H9 (cell line): Measurements from ENCODE around the gene EXO1. TPM values are rescaled to one million over a fixed set of nuclear protein-coding genes. Genes with fewer than 3 reads are reported as not detected.
"Not testable (repeated sequence)": the region's sequence is repeated elsewhere in the genome, so short reads cannot be mapped to it uniquely, and the experiment has no call there.

Source experiments
- DNase-seq: peaks from one replicate; pipeline ENCODE4 v3.0.0-alpha.2; 2017
- H2AFZ ChIP-seq: one replicate; pipeline ENCODE4 v1.6.1; 2013; ENCODE audit warnings: mild to moderate bottlenecking, low read length, control low read depth, moderate library complexity
- H2AK5ac ChIP-seq: 2 replicates; pipeline ENCODE4 v1.6.1; 2013; ENCODE audit warnings: low read length, control low read depth, mixed read lengths; ENCODE audit not compliant: insufficient read length
- H2BK120ac ChIP-seq: one replicate; pipeline ENCODE4 v1.6.1; 2013; ENCODE audit warnings: low read depth, mild to moderate bottlenecking, low read length, control low read depth, inconsistent platforms; ENCODE audit not compliant: poor library complexity, severe bottlenecking
- H2BK12ac ChIP-seq: 2 replicates; pipeline ENCODE4 v1.6.1; 2013; ENCODE audit warnings: low read length, control low read depth, mixed read lengths, low read depth; ENCODE audit not compliant: insufficient read length
- H2BK15ac ChIP-seq: 2 replicates; pipeline ENCODE4 v1.6.1; 2013; ENCODE audit warnings: low read depth, low read length, control low read depth
- H2BK20ac ChIP-seq: one replicate; pipeline ENCODE4 v1.6.1; 2013; ENCODE audit warnings: low read depth, mild to moderate bottlenecking, low read length, control low read depth, inconsistent platforms; ENCODE audit not compliant: poor library complexity, severe bottlenecking
- H2BK5ac ChIP-seq: 2 replicates; pipeline ENCODE4 v1.6.1; 2013; ENCODE audit warnings: low read length, control low read depth, mixed read lengths; ENCODE audit not compliant: insufficient read length
- H3K14ac ChIP-seq: 2 replicates; pipeline ENCODE4 v1.6.1; 2013; ENCODE audit warnings: low read length, control low read depth; ENCODE audit not compliant: insufficient read depth
- H3K18ac ChIP-seq: 2 replicates; pipeline ENCODE4 v1.6.1; 2013; ENCODE audit warnings: low read depth, mild to moderate bottlenecking, mixed read lengths, low read length, control low read depth; ENCODE audit not compliant: insufficient read length
- H3K23ac ChIP-seq: 2 replicates; pipeline ENCODE4 v1.6.1; 2013; ENCODE audit warnings: low read length, control low read depth, mixed read lengths, low read depth; ENCODE audit not compliant: insufficient read length
- H3K23me2 ChIP-seq: 2 replicates; pipeline ENCODE4 v1.6.1; 2013; ENCODE audit warnings: low read depth, mild to moderate bottlenecking, mixed read lengths, low read length, control low read depth; ENCODE audit not compliant: insufficient read length, poor library complexity, severe bottlenecking
- H3K27ac ChIP-seq: 2 replicates; pipeline ENCODE4 v1.5.1; 2013; ENCODE audit warnings: low read length, control low read depth, mixed read lengths, low read depth; ENCODE audit not compliant: insufficient read length
- H3K27me3 ChIP-seq: 2 replicates; pipeline ENCODE4 v1.6.1; 2013; ENCODE audit warnings: low read length, control low read depth, inconsistent platforms; ENCODE audit not compliant: insufficient read depth
- H3K4ac ChIP-seq: 2 replicates; pipeline ENCODE4 v1.6.1; 2013; ENCODE audit warnings: low read depth, mild to moderate bottlenecking, control low read depth, inconsistent platforms, low read length, moderate library complexity
- H3K4me1 ChIP-seq: 2 replicates; pipeline ENCODE4 v1.6.1; 2013; ENCODE audit warnings: low read length, control low read depth, inconsistent platforms; ENCODE audit not compliant: insufficient read depth
- H3K4me2 ChIP-seq: 2 replicates; pipeline ENCODE4 v1.6.1; 2013; ENCODE audit warnings: low read length, control low read depth, mixed read lengths; ENCODE audit not compliant: insufficient read length, insufficient read depth
- H3K56ac ChIP-seq: 2 replicates; pipeline ENCODE4 v1.6.1; 2013; ENCODE audit warnings: low read depth, mild to moderate bottlenecking, mixed read lengths, low read length, control low read depth; ENCODE audit not compliant: insufficient read length
- H3K79me1 ChIP-seq: 2 replicates; pipeline ENCODE4 v1.6.1; 2013; ENCODE audit warnings: low read depth, mild to moderate bottlenecking, moderate library complexity, low read length, control low read depth, inconsistent platforms; ENCODE audit not compliant: insufficient read depth, poor library complexity, severe bottlenecking
- H3K79me2 ChIP-seq: 2 replicates; pipeline ENCODE4 v1.6.1; 2013; ENCODE audit warnings: low read length, control low read depth, inconsistent platforms; ENCODE audit not compliant: insufficient read depth
- H3K9ac ChIP-seq: 2 replicates; pipeline ENCODE4 v1.6.1; 2013; ENCODE audit warnings: low read length, control low read depth, mixed read lengths; ENCODE audit not compliant: insufficient read length; ENCODE audit errors: extremely low read depth
- H3K9me3 ChIP-seq: one replicate; pipeline ENCODE4 v1.6.1; 2013; ENCODE audit warnings: low read depth, low read length, inconsistent platforms; ENCODE audit not compliant: control insufficient read depth
- H3T11ph ChIP-seq: one replicate; pipeline ENCODE4 v1.6.1; 2013; ENCODE audit warnings: mild to moderate bottlenecking, low read length, control low read depth, inconsistent platforms
- H4K20me1 ChIP-seq: one replicate; pipeline ENCODE4 v1.6.1; 2013; ENCODE audit not compliant: control insufficient read depth, insufficient read length, insufficient read depth
- H4K5ac ChIP-seq: 2 replicates; pipeline ENCODE4 v1.6.1; 2013; ENCODE audit warnings: low read depth, mild to moderate bottlenecking, mixed read lengths, low read length, control low read depth; ENCODE audit not compliant: insufficient read length
- H4K8ac ChIP-seq: replicated peaks from 2 replicates; pipeline ENCODE4 v1.6.1; 2013; ENCODE audit warnings: low read length, control low read depth, mixed read lengths, low read depth; ENCODE audit not compliant: insufficient read length
- H4K91ac ChIP-seq: 2 replicates; pipeline ENCODE4 v1.6.1; 2013; ENCODE audit warnings: low read depth, mild to moderate bottlenecking, moderate library complexity, mixed read lengths, low read length, control low read depth; ENCODE audit not compliant: insufficient read length
- H3K27ac Mint-ChIP-seq, 3 experiments: 2 replicates in 2 of 3; 3 replicates in 1 of 3; pipeline ENCODE4 v1.8.0; 2020 to 2021; ENCODE audit warnings: mixed read lengths in 3 of 3, mild to moderate bottlenecking in 1 of 3, moderate library complexity in 1 of 3
- H3K27me3 Mint-ChIP-seq: 2 replicates; pipeline ENCODE4 v1.8.0; 2021; ENCODE audit warnings: low read depth, mild to moderate bottlenecking, moderate library complexity, mixed read lengths
- H3K36me3 Mint-ChIP-seq, 3 experiments: 2 replicates in 2 of 3; 3 replicates in 1 of 3; pipeline ENCODE4 v1.8.0; 2020 to 2021; ENCODE audit warnings: low read depth in 3 of 3, mixed read lengths in 3 of 3; ENCODE audit not compliant: insufficient read depth in 1 of 3
- H3K4me1 Mint-ChIP-seq, 2 experiments: 2 replicates each; pipeline ENCODE4 v1.8.0; 2020; ENCODE audit warnings: mixed read lengths in 2 of 2
- H3K4me3 Mint-ChIP-seq, 2 experiments: 2 replicates in 1 of 2; 3 replicates in 1 of 2; pipeline ENCODE4 v1.8.0; 2020 to 2021; ENCODE audit warnings: mild to moderate bottlenecking in 2 of 2, mixed read lengths in 2 of 2, moderate library complexity in 1 of 2
- H3K9me3 Mint-ChIP-seq, 2 experiments: 2 replicates in 1 of 2; 3 replicates in 1 of 2; pipeline ENCODE4 v1.8.0; 2020; ENCODE audit warnings: mild to moderate bottlenecking in 2 of 2, mixed read lengths in 2 of 2, moderate library complexity in 1 of 2
- WGBS: extraction: QIAGEN DNeasy Blood & Tissue Kit; methylation state at CpG from one replicate; pipeline ENCODE4 v1.1.7; 2013; ENCODE audit warnings: missing lambda C conversion rate, low lambda C conversion rate, mixed read lengths; ENCODE audit not compliant: insufficient read length; ENCODE audit errors: extremely low coverage; 5-methylcytosine and 5-hydroxymethylcytosine counted together
- total RNA-seq: library from RNA; stranded (reverse); gene quantifications from 2 replicates; pipeline ENCODE4 v1.2.1, GENCODE V29; 2021
- TF ChIP-seq, protein P1 (sequence below): fragments of 200-600 bp; sonication (generic); conservative IDR thresholded peaks from 3 replicates; pipeline ENCODE4 v1.8.0; 2021; ENCODE audit warnings: antibody characterized with exemption, mild to moderate bottlenecking

Gene EXO1
- total RNA-seq, 1 experiment from 2014 or later: 43.2 TPM

GRCh38 chr1:241802863-241803262 lies 45.1 kb upstream of the EXO1 start:
- no peaks in the 10 kb centered on the region for H4K20me1 ChIP-seq
- Mint-ChIP-seq H3K4me3 (no peak overlapping the region), H3K9me3 (no peaks in the 10 kb centered on the region), H3K36me3 (no peaks in the 10 kb centered on the region), H3K4me1 (no peaks in the 10 kb centered on the region), H3K27me3 (no peaks in the 10 kb centered on the region; the same call in 1 of the 2 replicates), H3K27ac (peak overlapping the region in 1 of 3 experiments; percentile 79; a peak in 1 of 7 replicates)
- H3K18ac ChIP-seq: no peak overlapping the region
- H4K91ac ChIP-seq: no peak overlapping the region
- no peaks in the 10 kb centered on the region for H3K79me1 ChIP-seq
- H3K79me2 ChIP-seq: no peaks in the 10 kb centered on the region
- no peak overlapping the region for H3K9ac ChIP-seq
- H2AFZ ChIP-seq: no peak overlapping the region
- no peak overlapping the region for H4K8ac ChIP-seq
- TF ChIP-seq, protein P1, sequence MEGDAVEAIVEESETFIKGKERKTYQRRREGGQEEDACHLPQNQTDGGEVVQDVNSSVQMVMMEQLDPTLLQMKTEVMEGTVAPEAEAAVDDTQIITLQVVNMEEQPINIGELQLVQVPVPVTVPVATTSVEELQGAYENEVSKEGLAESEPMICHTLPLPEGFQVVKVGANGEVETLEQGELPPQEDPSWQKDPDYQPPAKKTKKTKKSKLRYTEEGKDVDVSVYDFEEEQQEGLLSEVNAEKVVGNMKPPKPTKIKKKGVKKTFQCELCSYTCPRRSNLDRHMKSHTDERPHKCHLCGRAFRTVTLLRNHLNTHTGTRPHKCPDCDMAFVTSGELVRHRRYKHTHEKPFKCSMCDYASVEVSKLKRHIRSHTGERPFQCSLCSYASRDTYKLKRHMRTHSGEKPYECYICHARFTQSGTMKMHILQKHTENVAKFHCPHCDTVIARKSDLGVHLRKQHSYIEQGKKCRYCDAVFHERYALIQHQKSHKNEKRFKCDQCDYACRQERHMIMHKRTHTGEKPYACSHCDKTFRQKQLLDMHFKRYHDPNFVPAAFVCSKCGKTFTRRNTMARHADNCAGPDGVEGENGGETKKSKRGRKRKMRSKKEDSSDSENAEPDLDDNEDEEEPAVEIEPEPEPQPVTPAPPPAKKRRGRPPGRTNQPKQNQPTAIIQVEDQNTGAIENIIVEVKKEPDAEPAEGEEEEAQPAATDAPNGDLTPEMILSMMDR: no peak
- H3K27me3 ChIP-seq: no peaks in the 10 kb centered on the region
- no peak overlapping the region for H3K56ac ChIP-seq
- DNase-seq: no peak
- no peak overlapping the region for H2BK12ac ChIP-seq
- no peaks in the 10 kb centered on the region for H3K23me2 ChIP-seq
- no peak overlapping the region for H3K4ac ChIP-seq
- no peak overlapping the region for H2BK20ac ChIP-seq
- no peak overlapping the region for H3K27ac ChIP-seq
- H3K4me1 ChIP-seq: no peaks in the 10 kb centered on the region
- H3K23ac ChIP-seq: no peak overlapping the region
- no peak overlapping the region for H2BK120ac ChIP-seq
- H2BK15ac ChIP-seq: no peak overlapping the region
- H3K14ac ChIP-seq: no peak overlapping the region
- H2BK5ac ChIP-seq: no peak overlapping the region
- H4K5ac ChIP-seq: no peak overlapping the region
- H2AK5ac ChIP-seq: no peak overlapping the region
- H3K4me2 ChIP-seq: no peak overlapping the region
- H3T11ph ChIP-seq: no peak overlapping the region
- WGBS: no CpG with 5 or more reads among the region's 3 CpGs
- H3K9me3 ChIP-seq: no peaks in the 10 kb centered on the region

GRCh38 chr1:241804706-241805105 lies 43.3 kb upstream of the EXO1 start:
- not testable (repeated sequence) for H3K27me3 ChIP-seq, H3K9ac ChIP-seq, H3K4ac ChIP-seq, H3K27ac Mint-ChIP-seq, H2BK15ac ChIP-seq, H3K9me3 Mint-ChIP-seq, H3K79me2 ChIP-seq, H3K36me3 Mint-ChIP-seq, H3K27ac ChIP-seq, H3K79me1 ChIP-seq, H3T11ph ChIP-seq, H4K91ac ChIP-seq, H3K9me3 ChIP-seq, H3K23me2 ChIP-seq, H4K20me1 ChIP-seq, H3K23ac ChIP-seq, H2BK20ac ChIP-seq, H2AFZ ChIP-seq, H2BK12ac ChIP-seq, H3K18ac ChIP-seq, H3K27me3 Mint-ChIP-seq, H3K4me3 Mint-ChIP-seq, H3K4me1 ChIP-seq, H2AK5ac ChIP-seq, H3K14ac ChIP-seq, H2BK5ac ChIP-seq, DNase-seq, H3K4me2 ChIP-seq, H2BK120ac ChIP-seq, H3K56ac ChIP-seq, H4K5ac ChIP-seq, H4K8ac ChIP-seq, H3K4me1 Mint-ChIP-seq
- WGBS: no CpG with 5 or more reads among the region's 4 CpGs
